ENCODE data around the gene PIK3R6.

GRCh38 chr17:8789743-8790142 lies 77.7 kb downstream of the PIK3R6 start:
- TF ChIP-seq CTCF (optimal IDR thresholded peaks at IDR 0.05 in 1 of 3, IDR thresholded peaks at IDR 0.05 in 1 of 3, conservative IDR thresholded peaks at IDR 0.05 in 1 of 3; ENCODE audit: extremely low read depth in 1 of 3, insufficient read depth in 2 of 3, low read length in 3 of 3) (no peak), EZH2 (IDR thresholded peaks at IDR 0.05; ENCODE audit: low read length) (no peak)
